Stimulated activated CD8-positive, alpha-beta memory T cell treated with anti-CD3 and anti-CD28 coated beads, Interleukin-7, amount 100 ng/mL, for 24 hours (primary cell): ENCODE measurements around the gene MRPS18B.
A peak's percentile ranks its signal among the peaks of the same experiment; 100 is the strongest.

Experiments used
- DNase-seq: peaks from one replicate; pipeline ENCODE4 v3.0.0-alpha.2; 2020; ENCODE audit warnings: low read depth

Gene MRPS18B

GRCh38 chr6:30617565-30618269 is at the start of gene MRPS18B:
Gene MRPS18B, plus strand, starts transcription at chr6:30617840. Its CDS starts 26 bp downstream, at chr6:30617866.
- peak; percentile 92 for DNase-seq

- DNase-seq = no peak
Observed at GRCh38 chr6:30568245-30568644, 49.4 kb upstream of the MRPS18B start.

GRCh38 chr6:30570263-30570662 is 47.4 kb upstream of the MRPS18B start:
- DNase-seq = no peak

- no peak for DNase-seq
Observed at GRCh38 chr6:30570740-30571074, 46.9 kb upstream of the MRPS18B start.

GRCh38 chr6:30571075-30571761 is 46.4 kb upstream of the MRPS18B start, which contains the start of gene ABCF1:
Gene ABCF1, plus strand, starts transcription at chr6:30571442. Its CDS starts 46 bp downstream, at chr6:30571488.
- DNase-seq = peak; percentile 99

- DNase-seq = no peak
Observed at GRCh38 chr6:30571762-30572082, 45.9 kb upstream of the MRPS18B start.

DNA sequence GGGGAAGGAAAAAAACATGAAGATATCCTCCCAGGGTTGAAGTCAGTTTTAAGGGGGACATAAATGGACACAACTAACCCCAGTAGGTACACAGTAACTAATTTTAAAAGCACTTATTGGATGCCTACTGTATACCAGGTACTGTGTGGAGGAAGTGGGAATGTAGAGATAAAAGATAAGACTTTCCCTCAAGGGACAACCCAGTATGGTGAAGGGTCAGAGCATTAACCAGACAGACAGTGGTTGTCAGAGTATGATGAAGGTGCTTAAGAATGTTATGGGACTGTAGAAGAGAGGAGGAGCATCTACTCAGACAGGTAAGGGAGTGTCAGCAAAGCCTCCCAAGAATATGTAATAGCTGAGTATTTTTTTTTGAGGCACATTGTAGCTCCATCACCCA is 45.5 kb upstream of the MRPS18B start:
- DNase-seq = no peak

GRCh38 chr6:30573113-30573512 is 44.5 kb upstream of the MRPS18B start:
- DNase-seq = no peak

GRCh38 chr6:30578051-30578450 is 39.6 kb upstream of the MRPS18B start:
- DNase-seq = no peak

- no peak for DNase-seq
Observed at GRCh38 chr6:30583921-30584320, 33.7 kb upstream of the MRPS18B start.

- DNase-seq = no peak
Observed at GRCh38 chr6:30589754-30590358, 27.8 kb upstream of the MRPS18B start.

GRCh38 chr6:30590509-30590908 is 27.1 kb upstream of the MRPS18B start:
- no peak for DNase-seq

- DNase-seq = no peak
Observed at GRCh38 chr6:30591008-30591407, 26.6 kb upstream of the MRPS18B start.

DNA sequence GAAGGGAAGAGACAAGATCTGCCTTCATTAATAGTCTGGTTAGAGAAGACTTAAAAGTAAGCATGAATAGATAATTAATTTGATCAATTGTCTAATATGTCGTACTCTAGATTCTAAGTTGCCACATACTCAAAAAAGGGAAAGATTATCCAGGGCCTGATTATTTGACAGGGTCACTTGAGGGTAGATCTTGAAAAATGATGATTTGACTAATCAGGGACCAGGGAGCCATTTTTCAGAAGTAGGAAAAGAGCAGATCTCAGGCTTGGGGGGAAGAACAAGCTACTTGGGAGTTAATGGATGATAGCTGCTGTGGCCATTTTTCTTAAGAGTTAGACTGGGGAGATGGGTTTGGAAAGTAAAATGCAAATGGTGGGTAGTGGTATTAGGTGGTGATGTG is 25.4 kb upstream of the MRPS18B start:
- no peak for DNase-seq

DNA sequence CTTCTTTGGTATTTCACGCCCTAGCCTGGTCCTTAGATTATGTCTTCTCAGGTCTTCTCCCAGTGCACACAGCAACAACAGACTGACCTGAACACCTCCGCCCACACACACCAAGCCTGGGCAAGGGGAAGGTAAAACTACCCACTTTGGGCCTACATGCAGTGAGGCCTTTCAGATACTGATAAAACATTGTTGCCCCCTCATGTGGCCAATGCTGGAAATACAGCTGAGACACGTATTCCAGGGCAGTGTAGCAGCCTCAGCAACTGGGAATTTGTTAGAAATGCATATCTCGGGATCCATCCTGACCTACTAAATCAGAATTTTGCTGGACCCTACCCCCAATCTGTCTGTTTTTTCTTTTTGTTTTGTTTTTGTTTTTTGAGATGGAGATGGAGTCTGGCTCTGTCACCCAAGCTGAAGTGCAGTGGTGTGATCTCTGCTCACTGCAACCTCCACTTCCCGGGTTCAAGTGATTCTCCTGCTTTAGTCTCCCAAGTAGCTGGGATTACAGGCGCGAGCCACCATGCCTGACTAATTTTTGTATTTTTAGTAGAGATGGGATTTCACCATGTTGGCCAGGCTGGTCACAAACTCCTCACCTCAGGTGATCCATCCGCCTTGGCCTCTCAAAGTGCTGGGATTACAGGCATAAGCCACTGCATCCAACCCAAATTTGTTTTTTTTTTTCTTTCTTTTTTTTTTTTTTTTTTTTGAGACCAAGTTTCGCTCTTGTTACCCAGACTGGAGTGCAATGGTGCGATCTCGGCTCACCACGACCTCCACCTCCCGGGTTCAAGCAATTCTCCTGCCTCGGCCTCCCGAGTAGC is 20.1 kb upstream of the MRPS18B start:
- DNase-seq = peak; percentile 62

GRCh38 chr6:30598912-30599624 is 18.6 kb upstream of the MRPS18B start:
- DNase-seq = no peak

DNA sequence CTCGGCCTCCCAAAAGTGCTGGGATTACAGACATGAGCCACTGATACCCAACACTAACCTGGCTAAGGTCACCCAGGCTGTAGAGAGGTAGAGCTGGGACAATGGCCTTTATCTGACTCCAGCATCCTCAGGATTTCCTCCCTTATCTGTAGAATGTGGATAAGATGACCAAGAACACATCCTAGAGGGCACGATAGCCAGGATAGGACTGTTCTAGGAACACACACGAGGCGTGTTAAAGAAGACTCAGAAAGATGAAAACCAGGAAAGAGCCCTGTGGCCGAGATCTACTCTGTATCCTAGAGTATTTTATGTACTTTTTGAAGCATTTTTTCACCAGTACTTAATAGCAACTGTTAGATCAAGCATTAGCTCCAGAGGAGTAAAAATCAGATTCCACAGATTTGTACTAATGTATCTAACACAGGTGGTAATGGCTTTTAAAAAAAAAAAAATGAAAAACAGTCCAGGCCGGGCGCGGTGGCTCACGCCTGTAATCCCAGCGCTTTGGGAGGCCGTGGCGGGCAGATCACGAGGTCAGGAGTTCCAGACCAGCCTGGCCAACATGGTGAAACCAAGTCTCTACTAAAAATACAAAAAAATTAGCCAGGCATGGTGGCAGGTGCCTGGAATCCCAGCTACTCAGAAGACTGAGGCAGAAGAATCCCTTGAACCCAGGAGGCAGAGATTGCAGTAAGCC is 17.9 kb upstream of the MRPS18B start:
- no peak for DNase-seq

GRCh38 chr6:30600451-30600961 is 17.1 kb upstream of the MRPS18B start:
- no peak for DNase-seq

- DNase-seq = no peak
Observed at GRCh38 chr6:30601436-30601814, 16.2 kb upstream of the MRPS18B start.

DNA sequence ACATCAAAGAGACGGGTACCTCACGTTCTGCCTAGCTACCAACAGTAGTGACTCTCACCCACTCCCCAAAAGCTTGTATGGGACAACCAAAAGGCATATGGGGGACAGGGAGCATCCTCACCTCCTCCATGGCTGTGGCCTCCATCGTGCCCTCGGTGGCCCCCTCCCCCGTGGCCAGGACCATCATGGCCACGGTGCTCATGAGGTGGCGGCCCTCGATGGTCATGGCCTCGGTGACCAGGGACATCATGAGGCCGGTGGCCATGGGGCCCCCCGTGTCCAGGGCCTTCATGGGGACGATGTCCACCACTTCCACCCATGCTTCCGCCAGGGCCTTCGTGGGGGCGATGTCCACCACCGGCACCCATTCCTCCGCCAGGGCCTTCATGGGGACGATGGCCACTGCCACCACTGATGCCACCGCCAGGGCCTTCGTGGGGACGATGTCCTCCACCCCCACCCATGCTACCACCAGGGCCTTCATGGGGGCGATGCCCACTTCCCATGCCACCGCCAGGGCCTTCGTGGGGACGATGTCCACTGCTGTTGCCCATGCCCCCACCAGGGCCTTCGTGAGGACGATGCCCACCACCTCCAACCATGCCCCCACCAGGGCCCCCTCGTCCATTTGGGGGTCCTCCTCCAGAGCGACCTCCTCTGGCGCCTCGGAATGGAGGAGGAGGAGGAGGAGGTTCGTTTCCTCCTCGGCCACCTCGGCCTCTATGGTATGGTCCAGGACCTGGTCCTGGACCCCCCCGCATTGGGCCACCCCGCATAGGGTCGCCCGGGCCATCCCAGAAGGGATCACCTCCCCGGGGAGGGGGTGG is 15.6 kb upstream of the MRPS18B start:
- no peak for DNase-seq
